ENCODE results near the gene GPANK1. TPM values are rescaled to one million over a fixed set of nuclear protein-coding genes. Genes with fewer than 3 reads are reported as not detected.

Gene GPANK1
- total and polyA plus RNA-seq, 2 donors (not counting 1 experiment from before 2014, with no cell fraction given) = 22.6 to 24.3 TPM

- Mint-ChIP-seq H3K9me3 (ENCODE audit: insufficient read depth) (no peaks in the 10 kb centered on the region), H3K27me3 (no peaks in the 10 kb centered on the region), H3K4me1 (no peaks in the 10 kb centered on the region), H3K27ac (no peak overlapping the region), H3K4me3 (no peak overlapping the region)
- no peak overlapping the region for H3K4me2 ChIP-seq (replicated peaks; ENCODE audit: low read depth, low read length, poor library complexity, severe bottlenecking)
- ATAC-seq (ENCODE audit: low read depth) (no peak), DNase-seq (no peak)
- ChIA-PET POLR2A (no interaction called here), CTCF (no interaction called here)
- no peak overlapping the region for H3K27ac ChIP-seq (ENCODE audit: low read length in 2 of 2)
- TF ChIP-seq, protein P1, sequence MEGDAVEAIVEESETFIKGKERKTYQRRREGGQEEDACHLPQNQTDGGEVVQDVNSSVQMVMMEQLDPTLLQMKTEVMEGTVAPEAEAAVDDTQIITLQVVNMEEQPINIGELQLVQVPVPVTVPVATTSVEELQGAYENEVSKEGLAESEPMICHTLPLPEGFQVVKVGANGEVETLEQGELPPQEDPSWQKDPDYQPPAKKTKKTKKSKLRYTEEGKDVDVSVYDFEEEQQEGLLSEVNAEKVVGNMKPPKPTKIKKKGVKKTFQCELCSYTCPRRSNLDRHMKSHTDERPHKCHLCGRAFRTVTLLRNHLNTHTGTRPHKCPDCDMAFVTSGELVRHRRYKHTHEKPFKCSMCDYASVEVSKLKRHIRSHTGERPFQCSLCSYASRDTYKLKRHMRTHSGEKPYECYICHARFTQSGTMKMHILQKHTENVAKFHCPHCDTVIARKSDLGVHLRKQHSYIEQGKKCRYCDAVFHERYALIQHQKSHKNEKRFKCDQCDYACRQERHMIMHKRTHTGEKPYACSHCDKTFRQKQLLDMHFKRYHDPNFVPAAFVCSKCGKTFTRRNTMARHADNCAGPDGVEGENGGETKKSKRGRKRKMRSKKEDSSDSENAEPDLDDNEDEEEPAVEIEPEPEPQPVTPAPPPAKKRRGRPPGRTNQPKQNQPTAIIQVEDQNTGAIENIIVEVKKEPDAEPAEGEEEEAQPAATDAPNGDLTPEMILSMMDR (IDR thresholded peaks at IDR 0.05) = no peak
- no peak for TF ChIP-seq EZH2 (IDR thresholded peaks at IDR 0.05; ENCODE audit: borderline replicate concordance, insufficient read depth, low read depth, low read length, poor library complexity, severe bottlenecking)
- no peaks in the 10 kb centered on the region for H3K27me3 ChIP-seq (replicated peaks in 1 of 4; ENCODE audit: control extremely low read depth in 1 of 4, control insufficient read depth in 3 of 4, insufficient read depth in 4 of 4, low read length in 3 of 4)
- H3K9ac ChIP-seq (ENCODE audit: low read length) = no peak overlapping the region
- no peaks in the 10 kb centered on the region for H3K9me3 ChIP-seq (ENCODE audit: control extremely low read depth in 1 of 3, control insufficient read depth in 2 of 3, insufficient read depth in 1 of 3, low read length in 2 of 3)
- no peaks in the 10 kb centered on the region for H3K4me1 ChIP-seq (ENCODE audit: control insufficient read depth in 2 of 2, insufficient read depth in 2 of 2, low read length in 2 of 2)
- H4K20me1 ChIP-seq (ENCODE audit: control insufficient read depth, insufficient read depth, low read length, poor library complexity, severe bottlenecking) = peaks cover 46% of the 10 kb centered on the region
- H3K36me3 ChIP-seq (replicated peaks in 1 of 2; ENCODE audit: control extremely low read depth in 1 of 2, control insufficient read depth in 1 of 2, extremely low read depth in 1 of 2, insufficient read depth in 2 of 2, low read length in 1 of 2) = peaks cover 6 to 92% of the 10 kb centered on the region in 2 experiments
- WGBS (ENCODE audit: insufficient coverage) = 96% methylated on average over 18 of the region's 25 CpGs
- H2AFZ ChIP-seq (ENCODE audit: insufficient read depth, low read depth, low read length, poor library complexity, severe bottlenecking) = no peak overlapping the region
- peaks cover 6% of the 10 kb centered on the region for H3K79me2 ChIP-seq (ENCODE audit: control insufficient read depth, insufficient read depth, low read length)
- intact Hi-C loops (cut with micrococcal nuclease) = no loop called here
- H3K4me3 ChIP-seq (ENCODE audit: control extremely low read depth in 1 of 5, extremely low read depth in 1 of 5, insufficient read depth in 1 of 5, low read depth in 2 of 5, low read length in 4 of 5) = no peak overlapping the region
Measured at GRCh38 chr6:31630177-31630934, 34.4 kb downstream of the GPANK1 start.

GRCh38 chr6:31629014-31629413 is 35.8 kb downstream of the GPANK1 start:
- CTCF ChIA-PET = no interaction called here
- Histone ChIP-seq H4K20me1 (ENCODE audit: control insufficient read depth, insufficient read depth, low read length, poor library complexity, severe bottlenecking) (peaks cover 47% of the 10 kb centered on the region), H3K27ac (ENCODE audit: low read length in 2 of 2) (no peak overlapping the region), H3K36me3 (replicated peaks in 1 of 2; ENCODE audit: control extremely low read depth in 1 of 2, control insufficient read depth in 1 of 2, extremely low read depth in 1 of 2, insufficient read depth in 2 of 2, low read length in 1 of 2) (peaks cover 5 to 91% of the 10 kb centered on the region in 2 experiments), H3K4me2 (replicated peaks; ENCODE audit: low read depth, low read length, poor library complexity, severe bottlenecking) (no peak overlapping the region), H2AFZ (ENCODE audit: insufficient read depth, low read depth, low read length, poor library complexity, severe bottlenecking) (no peak overlapping the region), H3K9ac (ENCODE audit: low read length) (no peak overlapping the region), H3K4me3 (ENCODE audit: control extremely low read depth in 1 of 5, extremely low read depth in 1 of 5, insufficient read depth in 1 of 5, low read depth in 2 of 5, low read length in 4 of 5) (no peak overlapping the region), H3K27me3 (replicated peaks in 1 of 4; ENCODE audit: control extremely low read depth in 1 of 4, control insufficient read depth in 3 of 4, insufficient read depth in 4 of 4, low read length in 3 of 4) (no peaks in the 10 kb centered on the region), H3K79me2 (ENCODE audit: control insufficient read depth, insufficient read depth, low read length) (peaks cover 8% of the 10 kb centered on the region), H3K9me3 (ENCODE audit: control extremely low read depth in 1 of 3, control insufficient read depth in 2 of 3, insufficient read depth in 1 of 3, low read length in 2 of 3) (no peaks in the 10 kb centered on the region), H3K4me1 (ENCODE audit: control insufficient read depth in 2 of 2, insufficient read depth in 2 of 2, low read length in 2 of 2) (no peaks in the 10 kb centered on the region)
- no peak for ATAC-seq (ENCODE audit: low read depth)
- H3K4me1 Mint-ChIP-seq = no peaks in the 10 kb centered on the region
- intact Hi-C loops (cut with micrococcal nuclease) = no loop called here
- POLR2A ChIA-PET = no interaction called here
- DNase-seq = no peak
- H3K4me3 Mint-ChIP-seq = no peak overlapping the region
- no peaks in the 10 kb centered on the region for H3K9me3 Mint-ChIP-seq (ENCODE audit: insufficient read depth)
- no peaks in the 10 kb centered on the region for H3K27me3 Mint-ChIP-seq
- WGBS (ENCODE audit: insufficient coverage) = 100% methylated on average over 6 of the region's 7 CpGs
- H3K27ac Mint-ChIP-seq = no peak overlapping the region
- TF ChIP-seq, protein P1 (IDR thresholded peaks at IDR 0.05) = no peak
- TF ChIP-seq EZH2 (IDR thresholded peaks at IDR 0.05; ENCODE audit: borderline replicate concordance, insufficient read depth, low read depth, low read length, poor library complexity, severe bottlenecking) = no peak

Measured in B cell (primary cell).